HS-27A (cell line): ENCODE measurements around the gene RAP1A.
"Not testable (repeated sequence)": the region's sequence is repeated elsewhere in the genome, so short reads cannot be mapped to it uniquely, and the experiment has no call there.

Experiments used
- DNase-seq: peaks from one replicate; pipeline ENCODE4 v3.0.0-alpha.2; 2012; ENCODE audit warnings: low read depth, missing footprints

RAP1A gene

DNA sequence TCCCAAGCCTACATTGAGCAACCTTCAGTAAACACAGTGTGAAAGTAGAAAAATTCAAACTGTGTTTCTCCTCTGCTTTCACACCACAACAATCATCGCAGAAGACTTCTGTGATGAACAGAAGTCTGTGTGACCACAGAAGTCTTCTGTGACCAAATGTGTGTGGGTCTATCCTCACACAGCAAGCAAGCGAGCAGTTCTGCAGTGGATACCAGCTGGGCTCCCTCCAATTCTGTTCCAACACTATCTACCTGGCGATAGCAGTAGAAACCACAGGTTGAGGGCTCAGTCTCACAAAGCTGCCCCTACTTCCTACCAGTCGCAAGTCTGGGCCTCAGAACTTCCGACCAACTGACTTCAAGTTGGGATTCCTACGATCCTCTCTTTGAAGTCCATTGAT lies 21.0 kb upstream of the RAP1A start:
- no peak for DNase-seq

DNA sequence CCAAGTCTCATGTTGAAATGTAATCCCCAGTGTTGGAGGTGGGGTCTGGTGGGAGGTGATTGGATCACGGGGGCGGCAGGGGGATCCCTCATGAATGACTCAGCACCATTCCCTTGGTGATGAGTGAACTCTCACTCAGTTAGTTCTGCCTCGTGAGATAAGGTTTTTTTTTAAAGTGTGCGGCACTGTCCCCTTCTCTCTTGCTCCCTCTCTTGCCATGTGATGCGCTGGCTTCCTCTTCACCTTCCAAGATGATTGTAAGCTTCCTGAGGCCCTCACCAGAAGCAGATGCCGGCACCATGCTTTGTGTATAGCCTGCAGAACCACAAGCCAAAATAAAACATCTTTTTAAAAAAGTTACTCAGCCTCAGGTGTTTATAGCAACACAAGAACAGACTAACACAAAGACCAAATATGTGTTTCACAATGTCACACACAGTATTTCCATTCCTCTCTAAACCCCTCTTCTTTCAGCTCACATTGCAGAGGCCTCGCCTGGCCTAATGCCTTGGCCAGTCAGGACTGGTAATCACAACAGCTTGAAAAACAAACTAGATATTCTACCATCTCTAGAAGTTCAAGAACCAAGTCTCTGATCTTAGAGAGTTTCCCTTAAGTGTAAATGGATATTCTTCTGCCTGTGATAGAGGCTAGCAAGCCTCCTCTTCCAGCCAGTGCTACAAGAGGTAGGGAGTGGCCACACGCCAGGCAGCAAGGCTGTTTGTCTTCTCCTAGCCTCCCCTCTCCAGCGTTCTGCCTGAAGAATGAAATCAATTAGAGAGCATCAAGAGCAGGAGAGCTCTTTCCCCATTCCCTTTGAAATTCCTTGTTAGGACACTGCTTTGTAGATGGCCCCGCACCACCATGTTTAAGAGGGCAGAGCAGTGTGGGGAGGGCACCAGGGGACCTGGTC lies 19.6 kb upstream of the RAP1A start:
- no peak for DNase-seq

DNA sequence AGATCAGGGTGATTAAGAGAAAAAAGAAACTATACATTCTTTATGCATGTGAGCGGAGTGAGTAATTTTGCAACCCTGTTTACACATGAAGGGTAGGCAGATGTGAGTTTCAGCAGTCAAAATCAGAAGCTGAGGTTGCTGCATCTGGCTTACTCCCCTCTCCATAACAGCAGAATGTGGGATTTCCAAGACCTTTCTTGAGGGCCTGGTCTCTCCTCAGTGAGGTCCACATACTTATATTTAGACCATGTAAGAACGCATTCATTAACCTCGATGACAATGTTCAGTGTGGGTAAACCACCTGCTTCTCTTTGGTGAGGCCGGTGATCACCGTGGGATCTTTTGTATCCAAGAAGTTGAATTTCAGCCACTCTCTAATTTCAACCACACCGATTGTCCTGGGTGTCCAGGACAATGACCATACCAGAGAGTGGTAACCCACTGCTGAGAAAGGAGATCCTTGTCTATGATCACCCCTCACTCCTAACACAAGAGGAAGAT lies 18.7 kb upstream of the RAP1A start:
- DNase-seq = no peak

DNA sequence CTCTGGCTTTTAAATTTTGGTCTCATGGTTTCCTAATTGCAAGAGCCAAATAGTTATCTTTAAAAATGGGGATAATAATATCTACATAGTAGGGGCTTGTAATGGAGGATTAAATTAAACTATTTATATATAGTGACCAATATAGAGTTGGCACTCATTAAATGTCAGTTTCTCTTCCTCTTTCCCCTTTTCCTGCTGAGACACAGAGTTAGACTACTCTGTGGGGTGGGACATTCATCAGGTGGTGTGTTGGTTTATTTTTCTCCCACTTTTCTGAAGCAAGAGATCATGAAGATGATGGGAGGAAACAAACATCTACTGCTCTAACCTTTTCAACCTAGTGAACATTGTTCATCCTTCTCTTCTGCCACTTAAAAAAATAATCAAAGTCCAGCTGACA lies 17.3 kb upstream of the RAP1A start:
- no peak for DNase-seq

DNA sequence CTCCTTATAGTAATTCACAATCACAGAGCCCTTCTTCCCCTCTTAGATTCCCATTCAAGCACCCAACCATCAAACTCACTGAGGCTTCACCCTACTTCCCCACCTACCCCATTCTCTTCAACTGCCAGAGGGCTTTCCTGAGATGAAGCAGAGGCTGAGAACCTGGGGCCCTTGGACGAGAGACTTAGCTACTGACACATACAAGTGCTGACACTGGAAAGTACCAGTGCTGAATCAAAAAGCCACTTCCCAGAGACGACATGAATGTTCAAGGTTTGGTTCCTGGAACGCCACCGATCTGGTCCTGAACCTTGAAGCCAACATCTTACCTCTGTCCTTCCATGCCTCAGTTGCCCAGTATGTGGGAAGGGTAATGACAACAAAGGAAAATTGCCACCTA lies 16.6 kb upstream of the RAP1A start:
- no peak for DNase-seq

DNA sequence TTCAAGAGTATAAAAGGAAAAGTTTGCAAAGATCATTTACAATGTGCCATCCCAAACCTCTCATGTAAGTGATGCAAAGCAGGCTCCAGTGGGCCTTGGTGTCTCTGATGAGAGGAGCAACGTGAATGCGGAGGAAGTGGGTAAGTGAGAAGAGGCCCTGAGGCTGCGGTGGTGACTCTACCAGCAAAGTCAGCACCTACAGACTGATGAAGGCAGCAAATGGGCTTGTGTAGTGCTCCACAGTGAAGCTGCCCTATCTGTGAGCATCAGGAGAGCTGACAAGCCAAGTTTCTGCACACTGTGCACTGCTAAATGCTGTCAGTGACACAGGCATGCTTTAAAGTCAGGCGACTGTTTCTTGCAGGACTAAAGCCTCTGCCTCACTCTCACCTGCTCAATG lies 15.6 kb upstream of the RAP1A start:
- no peak for DNase-seq

DNA sequence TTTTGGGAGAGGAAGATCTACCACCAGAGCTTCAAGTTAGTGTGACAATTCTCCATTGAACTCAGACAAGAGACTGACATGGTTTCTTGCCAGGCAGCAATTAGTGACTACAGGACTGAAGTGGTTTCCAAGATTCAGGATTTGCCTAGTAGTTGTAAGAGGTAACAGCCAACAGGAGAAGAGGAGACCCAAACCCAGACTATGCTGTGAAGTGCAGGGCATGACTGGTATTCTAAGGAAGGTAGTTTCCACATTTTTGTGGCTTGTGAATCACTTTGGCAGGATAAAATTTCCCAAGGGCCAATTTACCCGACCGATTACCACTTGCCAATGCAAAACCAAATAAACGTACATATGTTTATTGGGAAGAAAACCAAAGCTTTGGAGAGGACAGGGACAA lies 14.7 kb upstream of the RAP1A start:
- peak; percentile 57 for DNase-seq

DNA sequence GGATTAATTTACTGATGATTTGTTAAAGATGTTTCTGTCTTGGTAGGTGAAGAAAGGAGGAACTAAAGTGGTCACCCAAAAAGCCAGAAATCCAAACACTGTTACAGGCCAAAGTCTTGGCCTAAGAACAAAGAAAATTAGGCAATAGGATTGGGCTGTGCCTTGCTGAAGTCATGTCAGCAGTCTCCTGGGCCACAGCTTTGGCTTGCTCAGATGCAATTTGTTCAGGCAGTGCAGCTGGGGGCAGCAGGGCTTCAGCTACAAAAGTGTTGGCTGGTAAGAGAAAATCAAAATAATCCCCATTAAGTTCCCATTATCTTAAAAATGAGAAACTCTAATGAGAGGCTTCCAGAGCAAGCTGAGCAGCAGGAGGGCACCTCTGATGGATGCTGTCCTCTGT lies 14.0 kb upstream of the RAP1A start:
- no peak for DNase-seq

DNA sequence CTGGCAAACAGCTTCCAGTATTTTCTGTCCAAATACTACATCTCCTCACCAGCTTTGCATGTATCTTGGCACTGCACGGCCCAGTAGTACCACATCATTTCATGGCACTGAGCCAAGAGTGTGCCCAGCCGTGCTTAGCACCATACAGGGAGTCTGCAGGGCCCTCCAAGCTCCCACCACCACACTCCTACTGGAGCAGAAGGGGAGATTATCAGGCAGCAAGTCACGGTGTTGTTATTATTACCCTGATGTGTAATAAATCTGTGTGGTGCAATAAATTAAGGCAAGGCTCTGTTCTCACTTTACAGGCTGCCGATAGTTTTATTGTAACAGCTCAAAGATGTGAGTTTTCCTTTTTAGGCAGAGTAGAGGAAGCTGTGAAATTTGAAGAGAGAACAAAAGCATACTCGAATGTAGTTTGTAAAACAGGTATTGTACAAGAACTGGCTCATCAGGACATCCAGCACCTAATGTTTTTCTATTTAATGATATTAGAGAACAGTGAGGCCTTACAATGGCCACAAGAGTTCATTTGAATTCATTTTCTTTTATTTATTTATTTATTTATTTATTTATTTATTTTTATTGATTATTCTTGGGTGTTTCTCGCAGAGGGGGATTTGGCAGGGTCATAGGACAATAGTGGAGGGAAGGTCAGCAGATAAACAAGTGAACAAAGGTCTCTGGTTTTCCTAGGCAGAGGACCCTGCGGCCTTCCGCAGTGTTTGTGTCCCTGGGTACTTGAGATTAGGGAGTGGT lies 13.0 kb upstream of the RAP1A start:
- DNase-seq = not testable (repeated sequence)

DNA sequence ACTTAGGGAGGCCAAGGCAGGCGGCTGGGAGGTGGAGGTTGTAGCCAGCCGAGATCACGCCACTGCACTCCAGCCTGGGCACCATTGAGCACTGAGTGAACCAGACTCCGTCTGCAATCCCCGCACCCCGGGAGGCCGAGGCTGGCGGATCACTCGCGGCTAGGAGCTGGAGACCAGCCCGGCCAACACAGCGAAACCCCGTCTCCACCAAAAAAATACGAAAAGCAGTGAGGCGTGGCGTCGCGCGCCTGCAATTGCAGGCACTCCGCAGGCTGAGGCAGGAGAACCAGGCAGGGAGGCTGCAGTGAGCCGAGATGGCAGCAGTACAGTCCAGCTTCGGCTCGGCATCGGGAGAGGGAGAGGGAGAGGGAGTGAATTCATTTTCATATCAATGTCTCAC lies 11.1 kb upstream of the RAP1A start:
- not testable (repeated sequence) for DNase-seq

DNA sequence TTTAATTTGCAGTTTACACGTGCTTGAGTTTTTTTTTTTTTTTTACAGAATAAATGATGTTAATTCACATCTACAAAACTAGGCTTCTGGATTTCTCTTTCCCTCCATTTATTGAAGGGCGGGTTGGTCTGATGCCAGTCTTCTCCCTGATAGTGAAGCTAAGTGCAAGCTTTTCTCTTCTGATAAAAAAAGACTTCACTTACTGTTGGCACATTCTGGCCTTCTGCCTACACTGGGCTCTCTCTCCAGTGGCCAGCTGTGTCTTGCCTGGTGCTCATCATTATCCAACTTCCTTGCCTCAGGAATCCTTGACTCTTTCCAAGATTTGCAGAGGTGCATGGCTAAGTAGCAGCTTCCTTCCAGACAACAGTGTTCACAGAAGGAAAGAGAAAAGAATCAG lies 7.6 kb upstream of the RAP1A start:
- DNase-seq = no peak

DNA sequence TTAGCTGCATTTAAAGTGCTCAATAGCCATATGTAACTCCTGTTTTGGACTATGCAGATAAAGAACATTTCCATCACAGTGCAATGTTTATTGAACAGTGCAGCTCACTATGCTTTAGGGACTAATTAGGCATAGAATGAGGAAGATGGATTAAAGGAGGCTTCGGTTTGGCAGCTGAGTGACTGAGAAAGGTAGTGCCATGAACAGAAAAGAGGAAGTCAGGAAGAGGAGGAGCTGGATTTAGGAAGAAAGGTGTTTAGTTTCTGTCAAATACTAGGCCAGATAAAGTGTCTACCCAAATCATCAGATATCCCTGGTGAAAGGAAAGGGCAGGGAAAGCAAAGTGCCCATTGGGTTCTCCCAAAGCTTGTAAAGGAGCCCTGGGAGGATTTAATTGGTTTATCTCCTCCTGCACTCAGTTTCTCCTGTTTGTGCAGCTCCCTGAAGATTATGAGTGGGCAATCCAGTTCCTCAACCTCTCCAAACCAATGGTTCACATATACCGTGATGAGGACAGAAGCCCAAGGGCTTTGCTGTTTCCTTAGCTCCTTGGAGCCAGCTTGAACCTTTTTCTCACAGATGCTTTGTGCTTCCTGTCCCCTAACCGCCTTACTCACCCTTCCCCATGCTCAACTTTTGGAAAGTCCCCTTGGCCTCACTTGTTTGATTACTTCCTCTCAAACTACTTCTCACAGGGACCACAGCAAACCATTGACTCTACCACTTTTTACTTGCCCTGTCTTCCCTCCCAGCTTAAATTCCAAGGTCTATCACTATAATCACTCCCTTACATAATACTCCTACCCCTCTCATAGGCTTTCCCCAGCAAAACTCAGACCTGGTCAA lies 3.5 kb upstream of the RAP1A start:
- DNase-seq = no peak

DNA sequence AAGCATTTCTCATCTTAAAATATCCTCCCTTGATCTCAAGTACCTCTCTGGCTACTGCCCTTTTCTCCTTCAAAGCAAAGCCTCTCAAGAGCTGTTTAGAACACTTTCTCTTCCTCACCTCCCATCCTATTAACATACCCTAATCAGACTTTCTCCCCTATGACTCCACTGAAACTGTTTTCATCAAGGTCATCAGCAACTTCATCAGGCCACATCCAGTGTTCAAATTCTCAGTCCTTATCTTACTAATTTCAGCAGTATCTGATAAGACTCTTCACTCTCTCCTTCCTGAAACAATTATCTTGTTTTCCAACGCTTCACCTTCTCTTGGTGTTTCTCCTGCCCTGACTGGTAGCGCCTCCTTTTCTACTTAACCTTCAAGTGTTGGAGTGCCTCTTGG lies 1.5 kb upstream of the RAP1A start:
- DNase-seq = no peak

DNA sequence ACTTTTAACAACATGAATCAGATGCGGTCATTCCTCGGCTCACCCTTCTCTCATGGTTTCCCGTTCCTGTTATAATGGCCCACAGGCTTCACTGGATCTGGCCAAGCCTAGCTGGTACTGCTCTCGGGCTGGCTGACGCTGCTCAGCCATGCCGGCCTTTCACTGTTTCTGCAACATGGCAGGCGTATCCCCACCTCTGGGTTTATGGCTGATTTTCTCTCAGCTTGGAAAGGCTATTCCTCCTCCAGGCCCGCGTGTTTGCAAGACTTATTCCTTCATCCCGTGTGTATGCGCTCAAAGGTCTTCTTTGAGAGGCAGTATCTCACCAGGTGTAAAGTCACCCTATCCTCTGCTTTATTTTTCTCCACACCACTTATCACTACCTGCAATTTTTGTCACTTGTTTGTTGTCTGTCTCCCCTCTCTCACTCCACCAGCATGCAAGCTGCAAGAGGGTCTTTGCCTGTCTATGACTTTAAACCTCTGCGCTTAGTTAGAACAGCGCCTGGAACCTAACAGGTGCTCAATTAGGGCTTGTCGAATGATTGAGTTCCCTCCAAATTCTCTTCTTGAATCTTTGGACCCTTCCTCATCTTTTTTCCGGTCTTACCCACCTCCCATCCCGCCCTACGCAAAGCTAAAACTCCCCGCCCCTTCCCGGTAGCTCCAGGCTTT lies 491 bp upstream of the RAP1A start:
- no peak for DNase-seq

DNA sequence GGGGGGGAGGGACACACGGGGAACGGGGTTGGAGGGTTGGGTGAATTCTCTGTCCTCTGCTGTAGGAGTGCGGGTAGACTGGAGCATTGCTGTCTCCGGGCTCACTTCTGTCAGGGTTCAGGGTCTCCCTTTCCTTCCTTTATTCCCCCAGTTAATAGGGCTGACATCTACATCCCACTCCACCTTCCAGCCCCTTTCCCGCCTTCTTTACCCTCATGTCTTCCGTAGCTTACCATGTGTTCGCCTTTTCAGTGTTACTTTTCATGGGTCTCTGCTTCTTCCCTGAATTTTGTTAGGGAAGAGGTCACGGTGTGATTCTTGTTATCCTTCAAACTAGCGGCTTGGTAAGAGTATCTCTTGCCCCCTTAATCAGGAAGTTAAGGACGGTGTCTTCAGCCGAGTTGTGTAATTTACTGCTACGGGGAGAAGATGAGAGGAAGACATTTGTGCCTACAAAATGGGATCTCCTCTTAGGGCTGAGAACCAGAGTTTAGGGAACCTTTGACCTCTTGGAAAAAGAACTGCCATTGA lies 917 bp downstream of the RAP1A start:
- no peak for DNase-seq

DNA sequence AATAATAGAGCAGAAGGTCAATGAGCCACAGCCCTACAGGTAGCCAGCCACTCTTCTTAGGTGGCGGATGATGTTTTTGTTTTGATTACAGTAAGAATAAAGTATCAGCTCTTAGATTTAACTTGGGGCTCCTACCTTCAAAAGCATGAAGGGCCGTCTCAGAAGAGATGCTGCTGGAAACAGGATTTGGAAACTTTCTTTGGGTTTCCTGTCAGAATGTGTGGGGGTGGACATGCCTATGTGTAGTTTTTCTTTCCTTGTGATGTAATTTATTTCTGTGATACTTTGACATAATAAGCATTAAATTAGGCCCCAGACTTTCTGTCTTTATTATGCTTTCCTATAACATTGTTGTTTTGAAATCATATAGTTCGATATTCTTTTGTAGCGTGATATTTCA lies 1.5 kb downstream of the RAP1A start:
- DNase-seq = no peak

DNA sequence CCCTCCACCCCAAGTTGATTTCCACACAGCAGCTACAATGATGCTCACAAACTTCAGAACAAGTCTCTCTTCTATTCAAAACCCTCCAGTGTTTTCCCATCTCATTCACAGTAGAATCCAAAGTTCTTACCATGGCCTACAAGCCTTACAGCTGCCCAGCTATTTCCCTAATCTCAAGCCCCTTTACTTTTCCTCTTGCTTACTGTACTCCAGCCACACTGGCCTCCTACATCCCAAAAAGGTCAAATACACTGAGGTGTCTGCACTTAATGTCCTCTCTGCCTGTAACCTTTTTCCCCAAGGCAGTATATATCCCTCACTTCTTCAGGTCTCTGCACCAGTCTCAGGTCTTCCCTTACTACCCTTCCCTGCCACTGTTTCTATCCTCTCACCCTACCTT lies 2.6 kb downstream of the RAP1A start:
- no peak for DNase-seq

DNA sequence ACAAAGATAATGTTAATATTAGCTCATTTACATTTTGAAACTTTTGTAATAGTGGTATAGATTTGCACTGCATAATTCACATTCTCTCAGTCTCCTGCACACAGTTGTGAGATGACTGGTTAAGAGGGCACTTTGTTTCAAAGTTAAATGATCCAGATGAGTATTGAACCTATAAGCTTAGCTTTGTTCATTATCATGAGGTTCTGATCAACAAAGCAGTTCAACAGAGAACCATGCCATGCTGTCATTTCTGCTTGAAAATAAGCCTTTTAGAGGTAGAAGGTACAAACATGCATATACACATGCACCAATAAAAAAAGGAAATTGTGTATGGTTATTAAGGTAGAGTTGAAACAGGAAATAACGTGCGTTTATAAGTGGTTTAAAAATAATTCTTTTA lies 4.8 kb downstream of the RAP1A start:
- DNase-seq = no peak

DNA sequence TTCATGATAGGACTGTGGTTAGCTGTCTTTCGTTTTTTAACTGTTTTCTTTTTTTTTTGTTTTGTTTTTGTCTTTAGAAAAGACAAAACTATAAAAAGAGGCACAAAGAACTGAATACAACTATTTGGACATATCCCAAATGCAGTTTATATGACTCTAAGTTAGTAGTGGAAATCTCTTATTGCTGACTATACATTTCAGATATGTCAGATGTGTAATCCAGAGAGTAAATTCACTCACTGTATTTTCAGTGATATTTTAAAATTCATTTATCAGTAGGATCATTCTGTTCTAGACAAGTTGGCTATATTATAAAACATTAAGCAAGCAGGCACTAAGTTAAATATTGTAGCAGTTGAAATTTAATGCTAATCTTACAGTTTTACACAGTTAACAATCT lies 5.7 kb downstream of the RAP1A start:
- DNase-seq = no peak

DNA sequence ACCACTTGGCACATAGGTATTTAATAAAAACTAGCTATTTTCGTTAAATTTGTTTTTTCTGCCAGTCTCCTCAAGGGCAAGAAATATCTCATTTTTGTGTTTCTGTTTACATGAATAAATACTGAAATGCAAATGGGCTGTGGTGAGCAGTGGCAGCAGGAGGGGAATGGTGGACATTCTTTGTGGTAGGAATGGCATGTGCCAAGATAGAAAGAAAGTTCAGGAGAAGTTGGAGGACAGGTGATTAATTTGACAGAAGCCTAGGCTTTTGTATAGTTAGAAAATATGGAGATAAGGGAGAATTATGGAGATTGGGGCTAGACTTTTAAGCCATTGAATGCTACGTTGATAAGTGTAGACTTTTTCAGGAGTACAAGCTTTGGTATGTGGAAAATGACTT lies 8.6 kb downstream of the RAP1A start:
- no peak for DNase-seq

DNA sequence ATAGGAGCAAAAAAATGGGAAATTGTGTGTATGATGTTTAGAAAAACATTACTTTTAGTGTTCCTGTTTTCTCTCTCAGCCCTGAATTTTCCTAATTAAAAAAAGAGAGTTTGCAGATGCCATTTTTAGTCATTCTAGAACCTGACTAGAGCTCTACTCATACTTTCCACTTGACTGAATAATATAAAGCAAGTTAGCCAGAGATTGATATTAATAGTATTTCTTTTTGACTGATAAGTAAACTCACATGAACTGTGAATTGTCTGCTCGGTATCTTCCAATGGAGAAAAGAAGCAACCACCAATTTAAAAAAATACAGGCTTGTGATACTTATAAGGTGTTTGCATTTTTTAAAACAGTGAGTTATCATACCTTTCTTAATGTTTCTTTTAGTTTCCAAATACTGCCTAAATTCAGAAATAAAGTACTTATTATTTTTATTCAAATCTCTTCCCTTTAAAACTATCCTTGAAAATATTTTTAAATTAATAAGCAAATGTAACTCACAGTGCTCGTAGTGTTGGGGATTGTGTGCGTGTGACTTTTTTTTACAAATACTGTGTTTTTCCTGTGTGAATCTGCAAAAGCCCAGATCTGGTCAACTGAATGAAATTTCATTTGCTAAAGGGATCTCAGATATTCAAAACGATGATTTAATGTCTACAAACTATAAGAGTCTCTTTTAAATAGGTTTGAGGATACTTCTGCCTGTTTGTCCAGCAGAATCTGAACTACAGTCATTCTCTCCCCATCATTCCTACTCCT lies 9.8 kb downstream of the RAP1A start:
- no peak for DNase-seq
